DND-41 (cell line): ENCODE data around the gene OR6C70.

ENCODE experiments used
- ATAC-seq: fragments of 200-7000 bp; cut with Tn5 transposase; 3 replicates; pipeline ENCODE4 v1.9.1; 2021; ENCODE audit warnings: low read depth; ENCODE audit not compliant: insufficient read depth
- DNase-seq: peaks from one replicate; pipeline ENCODE4 v3.0.0-alpha.2; 2020
- H2AFZ ChIP-seq: 2 replicates; pipeline ENCODE4 v1.6.0; 2012; ENCODE audit warnings: low read depth, low read length
- H3K27ac ChIP-seq: 2 replicates; pipeline ENCODE4 v1.5.1; 2012; ENCODE audit warnings: low read length, inconsistent platforms
- H3K27me3 ChIP-seq: fragments of 200-600 bp; sonication (generic); 2 replicates; pipeline ENCODE4 v1.6.0; 2012; ENCODE audit warnings: low read length, mild to moderate bottlenecking, inconsistent platforms; ENCODE audit not compliant: insufficient read depth, poor library complexity
- H3K36me3 ChIP-seq: 2 replicates; pipeline ENCODE4 v1.5.1; 2012; ENCODE audit warnings: low read length, inconsistent platforms; ENCODE audit not compliant: insufficient read depth
- H3K4me1 ChIP-seq: 2 replicates; pipeline ENCODE4 v1.5.1; 2012; ENCODE audit warnings: mild to moderate bottlenecking, low read length; ENCODE audit not compliant: insufficient read depth
- H3K4me2 ChIP-seq: 2 replicates; pipeline ENCODE4 v1.6.0; 2012; ENCODE audit warnings: mild to moderate bottlenecking, moderate library complexity, low read length, inconsistent platforms; ENCODE audit not compliant: insufficient read depth
- H3K4me3 ChIP-seq, 2 experiments: fragments of 200-600 bp in 1 of 2; shearing (Covaris generic) in 1 of 2; 2 replicates each; pipeline ENCODE4 v1.5.1; 2012 to 2016; ENCODE audit warnings: inconsistent platforms in 2 of 2, low read length in 2 of 2, mild to moderate bottlenecking in 2 of 2, low read depth in 1 of 2, moderate library complexity in 1 of 2
- H3K79me2 ChIP-seq: 2 replicates; pipeline ENCODE4 v1.6.0; 2012; ENCODE audit warnings: low read length, inconsistent platforms; ENCODE audit not compliant: insufficient read depth
- H3K9ac ChIP-seq: 2 replicates; pipeline ENCODE4 v1.6.0; 2012; ENCODE audit warnings: low read depth, mild to moderate bottlenecking, inconsistent platforms, low read length, moderate library complexity
- H3K9me3 ChIP-seq: 2 replicates; pipeline ENCODE4 v1.5.1; 2012; ENCODE audit warnings: low read length, moderate library complexity, mild to moderate bottlenecking, inconsistent platforms; ENCODE audit not compliant: insufficient read depth, severe bottlenecking
- H4K20me1 ChIP-seq: 2 replicates; pipeline ENCODE4 v1.6.0; 2012; ENCODE audit warnings: low read length; ENCODE audit not compliant: insufficient read depth
- EZH2 ChIP-seq: IDR thresholded peaks from 3 replicates; pipeline ENCODE4 v1.6.1; 2012; ENCODE audit warnings: borderline replicate concordance, low read depth, mild to moderate bottlenecking, moderate library complexity, low read length, inconsistent platforms; ENCODE audit not compliant: severe bottlenecking
- TF ChIP-seq, protein P1 (sequence below): IDR thresholded peaks from 2 replicates; pipeline ENCODE4 v1.5.1; 2012; ENCODE audit warnings: borderline replicate concordance, low read length, moderate library complexity, mild to moderate bottlenecking; ENCODE audit not compliant: poor library complexity, severe bottlenecking; ENCODE audit errors: extremely low read depth

The OR6C70 gene

GRCh38 chr12:55501601-55502000, 31.7 kb upstream of the OR6C70 start:
- DNase-seq (no peak), ATAC-seq (no peak)
- Histone ChIP-seq H3K79me2 (no peaks in the 10 kb centered on the region), H3K9me3 (no peaks in the 10 kb centered on the region), H3K27me3 (peaks cover 7% of the 10 kb centered on the region), H4K20me1 (no peaks in the 10 kb centered on the region), H3K9ac (no peak overlapping the region), H3K4me1 (no peaks in the 10 kb centered on the region), H3K36me3 (no peaks in the 10 kb centered on the region), H3K27ac (no peak overlapping the region), H3K4me3 (no peak overlapping the region), H3K4me2 (no peak overlapping the region), H2AFZ (no peak overlapping the region)
- no peak for TF ChIP-seq EZH2
- TF ChIP-seq, protein P1, sequence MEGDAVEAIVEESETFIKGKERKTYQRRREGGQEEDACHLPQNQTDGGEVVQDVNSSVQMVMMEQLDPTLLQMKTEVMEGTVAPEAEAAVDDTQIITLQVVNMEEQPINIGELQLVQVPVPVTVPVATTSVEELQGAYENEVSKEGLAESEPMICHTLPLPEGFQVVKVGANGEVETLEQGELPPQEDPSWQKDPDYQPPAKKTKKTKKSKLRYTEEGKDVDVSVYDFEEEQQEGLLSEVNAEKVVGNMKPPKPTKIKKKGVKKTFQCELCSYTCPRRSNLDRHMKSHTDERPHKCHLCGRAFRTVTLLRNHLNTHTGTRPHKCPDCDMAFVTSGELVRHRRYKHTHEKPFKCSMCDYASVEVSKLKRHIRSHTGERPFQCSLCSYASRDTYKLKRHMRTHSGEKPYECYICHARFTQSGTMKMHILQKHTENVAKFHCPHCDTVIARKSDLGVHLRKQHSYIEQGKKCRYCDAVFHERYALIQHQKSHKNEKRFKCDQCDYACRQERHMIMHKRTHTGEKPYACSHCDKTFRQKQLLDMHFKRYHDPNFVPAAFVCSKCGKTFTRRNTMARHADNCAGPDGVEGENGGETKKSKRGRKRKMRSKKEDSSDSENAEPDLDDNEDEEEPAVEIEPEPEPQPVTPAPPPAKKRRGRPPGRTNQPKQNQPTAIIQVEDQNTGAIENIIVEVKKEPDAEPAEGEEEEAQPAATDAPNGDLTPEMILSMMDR: no peak

GRCh38 chr12:55499810-55500252, 29.9 kb upstream of the OR6C70 start:
- Histone ChIP-seq H3K4me1 (no peaks in the 10 kb centered on the region), H3K4me2 (no peak overlapping the region), H2AFZ (no peak overlapping the region), H3K27ac (no peak overlapping the region), H4K20me1 (no peaks in the 10 kb centered on the region), H3K4me3 (no peak overlapping the region), H3K9ac (no peak overlapping the region), H3K79me2 (no peaks in the 10 kb centered on the region), H3K27me3 (peaks cover 7% of the 10 kb centered on the region), H3K36me3 (no peaks in the 10 kb centered on the region), H3K9me3 (no peaks in the 10 kb centered on the region)
- no peak for DNase-seq
- TF ChIP-seq, protein P1: no peak
- no peak for TF ChIP-seq EZH2
- no peak for ATAC-seq

DNA sequence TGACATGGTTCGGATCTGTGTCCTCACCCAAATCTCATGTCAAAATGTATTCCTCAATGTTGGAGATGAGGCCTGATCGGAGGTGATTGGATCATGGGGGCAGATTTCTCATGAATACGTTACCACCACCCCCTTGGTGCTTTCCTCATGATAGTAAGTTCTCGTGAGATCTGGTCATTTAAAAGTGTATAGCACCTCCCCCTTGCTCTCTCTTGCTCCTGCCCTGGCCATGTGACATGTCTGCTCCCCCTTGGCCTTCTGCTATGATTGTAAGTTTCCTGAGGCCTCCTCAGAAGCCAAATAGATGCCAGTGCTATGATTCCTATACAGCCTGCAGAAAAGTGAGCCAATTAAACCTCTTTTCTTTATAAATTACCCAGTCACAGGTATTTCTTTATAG, 29.3 kb upstream of the OR6C70 start:
- H4K20me1 ChIP-seq: no peaks in the 10 kb centered on the region
- peaks cover 7% of the 10 kb centered on the region for H3K27me3 ChIP-seq
- no peak for DNase-seq
- no peaks in the 10 kb centered on the region for H3K4me1 ChIP-seq
- TF ChIP-seq EZH2: no peak
- TF ChIP-seq, protein P1: no peak
- no peak overlapping the region for H3K4me2 ChIP-seq
- no peak for ATAC-seq
- no peak overlapping the region for H3K9ac ChIP-seq
- no peaks in the 10 kb centered on the region for H3K36me3 ChIP-seq
- H3K9me3 ChIP-seq: no peaks in the 10 kb centered on the region
- no peaks in the 10 kb centered on the region for H3K79me2 ChIP-seq
- H2AFZ ChIP-seq: no peak overlapping the region
- H3K4me3 ChIP-seq: no peak overlapping the region
- H3K27ac ChIP-seq: no peak overlapping the region

- Histone ChIP-seq H3K4me3 (no peak overlapping the region), H3K4me2 (no peak overlapping the region), H3K79me2 (no peaks in the 10 kb centered on the region), H3K9me3 (no peaks in the 10 kb centered on the region), H2AFZ (no peak overlapping the region), H3K9ac (no peak overlapping the region), H3K4me1 (no peaks in the 10 kb centered on the region), H3K36me3 (no peaks in the 10 kb centered on the region), H3K27ac (no peak overlapping the region), H3K27me3 (no peaks in the 10 kb centered on the region), H4K20me1 (no peaks in the 10 kb centered on the region)
- TF ChIP-seq EZH2: no peak
- TF ChIP-seq, protein P1: no peak
- ATAC-seq: no peak
- no peak for DNase-seq
Measured at GRCh38 chr12:55495490-55495889, 25.6 kb upstream of the OR6C70 start.
